Large intestine (tissue), 3 donors: ENCODE results near the gene ECHDC1. TPM values are rescaled to one million over a fixed set of nuclear protein-coding genes. Genes with fewer than 3 reads are reported as not detected.
"Not testable (repeated sequence)": the region's sequence is repeated elsewhere in the genome, so short reads cannot be mapped to it uniquely, and the experiment has no call there.

Experiments used
- DNase-seq, 2 donors: peaks; one replicate each; pipeline versions ENCODE4 v3.0.0 to v3.0.0-alpha.2; 2013
- H3K27ac ChIP-seq: one replicate; pipeline ENCODE4 v1.5.1; 2013; ENCODE audit warnings: low read length
- H3K27me3 ChIP-seq: 2 replicates; pipeline ENCODE4 v1.6.1; 2013; ENCODE audit warnings: low read length; ENCODE audit not compliant: control insufficient read depth, insufficient read depth
- H3K36me3 ChIP-seq: 2 replicates; pipeline ENCODE4 v1.6.1; 2013; ENCODE audit warnings: low read length; ENCODE audit not compliant: control insufficient read depth, insufficient read depth
- H3K4me1 ChIP-seq: one replicate; pipeline ENCODE4 v1.6.1; 2013; ENCODE audit warnings: low read length; ENCODE audit not compliant: control insufficient read depth, insufficient read depth
- H3K4me3 ChIP-seq: one replicate; pipeline ENCODE4 v1.5.1; 2013; ENCODE audit warnings: low read length
- H3K9me3 ChIP-seq: one replicate; pipeline ENCODE4 v1.6.1; 2013; ENCODE audit warnings: mild to moderate bottlenecking, low read depth, low read length, moderate library complexity; ENCODE audit not compliant: control insufficient read depth
- WGBS: methylation state at CpG from one replicate; pipeline ENCODE4 v1.1.5; 2013; ENCODE audit warnings: low lambda C conversion rate; ENCODE audit not compliant: insufficient coverage; 5-methylcytosine and 5-hydroxymethylcytosine counted together
- polyA plus RNA-seq: library from polyadenylated mRNA; unstranded; fragments of 120-200 nt; gene quantifications from one replicate; pipeline ENCODE4 v1.2.1, GENCODE V29; 2013

The ECHDC1 gene
- polyA plus RNA-seq, 1 donor: 67.3 TPM

- H3K4me3 ChIP-seq: peak overlapping the region; percentile 56
- no peaks in the 10 kb centered on the region for H3K36me3 ChIP-seq
- H3K9me3 ChIP-seq: no peaks in the 10 kb centered on the region
- H3K4me1 ChIP-seq: peaks cover 8% of the 10 kb centered on the region
- H3K27me3 ChIP-seq: no peaks in the 10 kb centered on the region
- 0% methylated on average over 6 of the region's 24 CpGs for WGBS
- peak in 1 of 2 donors; percentile 64 for DNase-seq
- H3K27ac ChIP-seq: peak overlapping the region; percentile 83
Observed at GRCh38 chr6:127343809-127344659, 625 bp upstream of the ECHDC1 start.

DNA sequence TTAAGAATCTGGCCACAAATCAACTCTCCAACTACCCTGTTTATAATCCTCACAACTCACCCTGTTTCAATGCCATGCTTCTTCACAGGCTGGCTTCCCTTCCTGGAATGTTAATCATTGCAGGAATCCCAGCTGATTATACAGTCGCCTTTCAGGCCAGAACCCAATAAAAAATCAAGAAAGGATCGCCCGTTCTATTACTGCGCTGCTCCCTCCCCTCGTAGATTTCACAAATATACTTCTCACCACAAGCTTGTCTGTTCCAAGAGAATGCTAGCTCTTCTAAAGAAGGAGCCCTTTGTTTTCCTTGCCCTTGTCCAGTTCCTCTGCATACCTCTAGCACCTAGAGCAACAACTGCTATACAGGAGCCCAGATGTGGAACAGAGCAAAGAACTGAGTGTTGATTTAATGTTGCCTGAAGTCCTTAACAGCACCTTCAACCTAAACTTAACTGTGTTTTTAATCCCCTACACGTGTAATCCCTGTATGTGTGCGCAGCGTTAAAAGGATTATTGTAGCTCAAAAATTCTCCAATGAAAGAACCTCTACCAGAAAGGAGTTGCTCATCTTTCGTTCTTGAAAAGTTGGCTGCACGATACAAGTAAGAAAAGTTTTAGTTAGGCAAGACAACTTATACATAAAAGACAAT lies 988 bp downstream of the ECHDC1 start:
- peak overlapping the region; percentile 56 for H3K4me3 ChIP-seq
- no peaks in the 10 kb centered on the region for H3K9me3 ChIP-seq
- peak; percentile 18 to 71 for DNase-seq
- H3K36me3 ChIP-seq: no peaks in the 10 kb centered on the region
- peaks cover 8% of the 10 kb centered on the region for H3K4me1 ChIP-seq
- no peaks in the 10 kb centered on the region for H3K27me3 ChIP-seq
- peak overlapping the region; percentile 83 for H3K27ac ChIP-seq
- WGBS: 0% methylated on average over 2 of the region's 10 CpGs

DNA sequence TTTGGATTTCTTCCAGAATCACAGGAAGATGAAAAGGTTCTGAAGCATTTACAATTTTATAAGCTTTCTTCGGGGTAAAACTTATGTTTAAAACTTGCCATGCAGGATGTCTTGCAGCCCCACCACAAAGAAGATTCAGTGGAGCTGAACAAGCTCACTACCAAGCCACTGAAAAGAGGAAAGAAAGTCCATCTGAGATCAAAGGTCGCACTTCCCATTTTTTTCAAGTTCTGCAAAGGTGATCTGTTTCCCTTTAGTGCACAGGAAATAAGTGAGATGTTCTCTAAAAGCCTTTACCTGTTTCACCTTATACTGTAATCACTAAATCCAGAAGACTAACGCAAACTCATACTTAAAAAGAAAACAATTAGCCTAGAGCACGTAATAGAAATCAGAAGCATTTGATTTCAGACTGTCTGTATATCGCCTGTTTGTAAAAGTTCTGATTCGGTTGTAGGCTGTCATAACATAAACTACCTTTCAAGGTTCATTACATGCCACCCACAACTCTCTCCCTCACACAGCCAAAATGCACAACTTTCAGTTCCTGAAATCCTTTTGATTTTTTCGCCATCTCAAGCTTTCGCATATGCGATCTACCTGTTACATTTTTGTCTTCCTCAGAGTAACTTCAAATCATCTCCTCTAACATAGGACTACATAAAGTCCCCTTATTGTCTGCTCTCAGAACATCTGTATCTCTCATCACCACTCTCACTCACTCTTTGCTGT lies 1.8 kb downstream of the ECHDC1 start:
- peak in 1 of 2 donors; percentile 4 for DNase-seq
- WGBS: 83% methylated on average over 1 of the region's 9 CpGs
- Histone ChIP-seq H3K27ac (no peak overlapping the region), H3K4me3 (peak overlapping the region; percentile 56), H3K4me1 (peaks cover 8% of the 10 kb centered on the region), H3K36me3 (no peaks in the 10 kb centered on the region), H3K27me3 (no peaks in the 10 kb centered on the region), H3K9me3 (no peaks in the 10 kb centered on the region)

DNA sequence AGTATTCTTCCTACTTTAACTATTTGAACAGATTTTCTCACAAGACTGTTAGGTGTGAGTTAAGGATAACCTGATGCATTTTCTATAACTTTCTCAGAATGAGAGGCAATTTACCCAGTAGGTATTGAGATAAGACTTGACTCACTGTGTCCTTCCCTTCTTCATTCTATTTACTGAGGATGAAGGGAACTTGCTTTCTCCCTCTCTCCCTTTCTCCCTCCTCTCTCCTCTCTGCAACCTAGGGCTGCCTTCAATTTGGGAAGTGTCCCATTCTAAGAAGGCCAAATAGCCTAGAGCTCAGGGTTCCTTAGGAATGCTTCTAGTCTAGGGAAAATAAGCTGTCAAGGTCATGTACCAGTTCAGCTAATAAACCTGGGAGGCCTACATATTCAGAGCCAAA lies 3.2 kb downstream of the ECHDC1 start:
- H3K36me3 ChIP-seq: no peaks in the 10 kb centered on the region
- no peak overlapping the region for H3K27ac ChIP-seq
- peaks cover 8% of the 10 kb centered on the region for H3K4me1 ChIP-seq
- DNase-seq: no peak
- H3K27me3 ChIP-seq: no peaks in the 10 kb centered on the region
- no peaks in the 10 kb centered on the region for H3K9me3 ChIP-seq
- no peak overlapping the region for H3K4me3 ChIP-seq

- H3K9me3 ChIP-seq: no peaks in the 10 kb centered on the region
- no peaks in the 10 kb centered on the region for H3K27me3 ChIP-seq
- no peaks in the 10 kb centered on the region for H3K36me3 ChIP-seq
- H3K4me3 ChIP-seq: no peak overlapping the region
- no peak for DNase-seq
- no CpG with 5 or more reads among the region's 1 CpG for WGBS
- peaks cover 8% of the 10 kb centered on the region for H3K4me1 ChIP-seq
- H3K27ac ChIP-seq: no peak overlapping the region
Observed at GRCh38 chr6:127338936-127339335, 4.5 kb downstream of the ECHDC1 start.

DNA sequence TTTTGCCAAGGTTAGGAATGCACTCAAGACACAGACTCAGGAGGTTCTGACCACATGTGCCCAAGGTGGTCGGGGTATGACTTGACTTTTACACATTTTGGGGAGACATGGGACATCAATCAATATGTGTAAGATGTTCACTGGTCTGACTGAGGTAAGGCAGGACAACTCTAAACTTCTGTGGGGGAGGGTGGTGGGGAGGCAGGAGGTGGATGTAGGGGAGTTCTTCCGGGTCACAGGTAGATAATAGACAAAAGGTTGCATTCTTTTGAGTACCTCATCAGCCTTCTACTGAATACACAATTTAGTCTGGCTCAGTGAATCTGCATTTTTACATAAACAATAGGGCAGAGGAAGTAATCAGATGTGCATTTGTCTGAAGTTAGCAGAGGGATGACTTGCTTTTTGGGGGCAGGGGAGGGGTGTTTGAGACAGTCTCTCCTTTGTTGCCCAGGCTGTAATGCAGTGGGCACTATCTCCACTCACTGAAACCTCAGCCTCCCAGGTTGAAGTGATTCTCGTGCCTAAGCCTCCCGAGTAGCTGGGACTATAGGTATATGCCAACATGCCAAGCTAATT lies 10.9 kb downstream of the ECHDC1 start:
- H3K4me1 ChIP-seq: no peaks in the 10 kb centered on the region
- no peak overlapping the region for H3K4me3 ChIP-seq
- DNase-seq: no peak
- WGBS: no CpG with 5 or more reads among the region's 4 CpGs
- no peaks in the 10 kb centered on the region for H3K27me3 ChIP-seq
- H3K9me3 ChIP-seq: no peaks in the 10 kb centered on the region
- H3K27ac ChIP-seq: no peak overlapping the region
- no peaks in the 10 kb centered on the region for H3K36me3 ChIP-seq

- H3K27me3 ChIP-seq, H3K36me3 ChIP-seq, H3K4me1 ChIP-seq, H3K27ac ChIP-seq, H3K4me3 ChIP-seq, H3K9me3 ChIP-seq, DNase-seq: not testable (repeated sequence)
- WGBS: 100% methylated on average over 1 of the region's 3 CpGs
Observed at GRCh38 chr6:127331256-127331655, 12.2 kb downstream of the ECHDC1 start.

- no peak overlapping the region for H3K4me3 ChIP-seq
- H3K27ac ChIP-seq: no peak overlapping the region
- no peaks in the 10 kb centered on the region for H3K27me3 ChIP-seq
- H3K4me1 ChIP-seq: no peaks in the 10 kb centered on the region
- peaks cover 18% of the 10 kb centered on the region for H3K36me3 ChIP-seq
- no peaks in the 10 kb centered on the region for H3K9me3 ChIP-seq
- no peak for DNase-seq
Observed at GRCh38 chr6:127328043-127328609, 15.3 kb downstream of the ECHDC1 start.

DNA sequence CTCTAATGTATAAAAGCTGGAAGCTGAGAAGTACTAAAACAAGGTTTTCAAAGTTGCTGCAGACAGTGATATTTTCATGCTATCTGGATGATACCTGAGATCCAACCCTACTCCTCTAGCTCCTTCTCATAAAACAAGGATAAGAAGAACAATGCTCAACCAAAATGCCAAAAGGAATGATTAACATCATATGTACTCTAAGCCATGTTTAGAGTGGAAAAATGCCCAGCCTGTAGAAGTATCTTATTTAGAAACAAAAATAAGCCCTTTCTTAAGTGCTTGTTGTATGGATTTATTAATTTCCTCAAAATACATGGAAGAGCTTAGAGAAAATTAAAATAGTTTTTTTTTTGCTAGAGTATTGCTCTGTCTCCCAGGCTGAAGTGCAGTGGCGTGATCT lies 23.7 kb downstream of the ECHDC1 start:
- H3K4me3 ChIP-seq: no peak overlapping the region
- DNase-seq: no peak
- H3K36me3 ChIP-seq: peaks cover 14% of the 10 kb centered on the region
- no peaks in the 10 kb centered on the region for H3K4me1 ChIP-seq
- no CpG with 5 or more reads among the region's 1 CpG for WGBS
- H3K27me3 ChIP-seq: no peaks in the 10 kb centered on the region
- H3K27ac ChIP-seq: no peak overlapping the region
- H3K9me3 ChIP-seq: no peaks in the 10 kb centered on the region
